HG03354 (cell line): ENCODE data around the gene OPRD1.
"Not testable (repeated sequence)": the region's sequence is repeated elsewhere in the genome, so short reads cannot be mapped to it uniquely, and the experiment has no call there.

Experiments
- ATAC-seq: cut with Tn5 transposase; IDR thresholded peaks from one replicate; pipeline ENCODE4 v1.9.1; 2021; ENCODE audit warnings: mild to moderate bottlenecking; ENCODE audit not compliant: unreplicated experiment, poor library complexity, severe bottlenecking

The OPRD1 gene

GRCh38 chr1:28875134-28875533 is 63.2 kb downstream of the OPRD1 start:
- ATAC-seq, result not testable (repeated sequence)

- peak; percentile 53 for ATAC-seq
Measured at GRCh38 chr1:28877132-28877781, 65.3 kb downstream of the OPRD1 start.

GRCh38 chr1:28878796-28879195 is 66.8 kb downstream of the OPRD1 start:
- no peak for ATAC-seq

GRCh38 chr1:28882009-28882628 is 70.1 kb downstream of the OPRD1 start:
- no peak for ATAC-seq

- ATAC-seq, result no peak
Measured at GRCh38 chr1:28883242-28883616, 71.3 kb downstream of the OPRD1 start.

GRCh38 chr1:28885472-28885877 is 73.5 kb downstream of the OPRD1 start:
- no peak for ATAC-seq

- no peak for ATAC-seq
Measured at GRCh38 chr1:28885977-28886730, 74.2 kb downstream of the OPRD1 start.

- peak; percentile 76 for ATAC-seq
Measured at GRCh38 chr1:28886731-28887418, 74.9 kb downstream of the OPRD1 start.

GRCh38 chr1:28887419-28887834 is 75.5 kb downstream of the OPRD1 start:
- ATAC-seq, result peak; percentile 28

GRCh38 chr1:28887835-28888682 is 76.1 kb downstream of the OPRD1 start:
- ATAC-seq, result no peak

- ATAC-seq, result no peak
Measured at GRCh38 chr1:28888915-28889314, 76.9 kb downstream of the OPRD1 start.

GRCh38 chr1:28889357-28889756 is 77.4 kb downstream of the OPRD1 start:
- ATAC-seq, result no peak

- no peak for ATAC-seq
Measured at GRCh38 chr1:28890435-28890834, 78.5 kb downstream of the OPRD1 start.

- ATAC-seq, result no peak
Measured at GRCh38 chr1:28890836-28891235, 78.9 kb downstream of the OPRD1 start.

GRCh38 chr1:28891256-28891655 is 79.3 kb downstream of the OPRD1 start:
- ATAC-seq, result no peak

- ATAC-seq, result no peak
Measured at GRCh38 chr1:28893403-28894102, 81.6 kb downstream of the OPRD1 start.

- no peak for ATAC-seq
Measured at GRCh38 chr1:28894785-28895184, 82.8 kb downstream of the OPRD1 start.

GRCh38 chr1:28895896-28896608 is 84.1 kb downstream of the OPRD1 start:
- no peak for ATAC-seq
